H9 (cell line): ENCODE data around the gene USP43. TPM values are rescaled to one million over a fixed set of nuclear protein-coding genes. Genes with fewer than 3 reads are reported as not detected.

Experiments used
- DNase-seq: peaks from one replicate; pipeline ENCODE4 v3.0.0-alpha.2; 2017
- H2AFZ ChIP-seq: one replicate; pipeline ENCODE4 v1.6.1; 2013; ENCODE audit warnings: mild to moderate bottlenecking, low read length, control low read depth, moderate library complexity
- H2AK5ac ChIP-seq: 2 replicates; pipeline ENCODE4 v1.6.1; 2013; ENCODE audit warnings: low read length, control low read depth, mixed read lengths; ENCODE audit not compliant: insufficient read length
- H2BK120ac ChIP-seq: one replicate; pipeline ENCODE4 v1.6.1; 2013; ENCODE audit warnings: low read depth, mild to moderate bottlenecking, low read length, control low read depth, inconsistent platforms; ENCODE audit not compliant: poor library complexity, severe bottlenecking
- H2BK12ac ChIP-seq: 2 replicates; pipeline ENCODE4 v1.6.1; 2013; ENCODE audit warnings: low read length, control low read depth, mixed read lengths, low read depth; ENCODE audit not compliant: insufficient read length
- H2BK15ac ChIP-seq: 2 replicates; pipeline ENCODE4 v1.6.1; 2013; ENCODE audit warnings: low read depth, low read length, control low read depth
- H2BK20ac ChIP-seq: one replicate; pipeline ENCODE4 v1.6.1; 2013; ENCODE audit warnings: low read depth, mild to moderate bottlenecking, low read length, control low read depth, inconsistent platforms; ENCODE audit not compliant: poor library complexity, severe bottlenecking
- H2BK5ac ChIP-seq: 2 replicates; pipeline ENCODE4 v1.6.1; 2013; ENCODE audit warnings: low read length, control low read depth, mixed read lengths; ENCODE audit not compliant: insufficient read length
- H3K14ac ChIP-seq: 2 replicates; pipeline ENCODE4 v1.6.1; 2013; ENCODE audit warnings: low read length, control low read depth; ENCODE audit not compliant: insufficient read depth
- H3K18ac ChIP-seq: 2 replicates; pipeline ENCODE4 v1.6.1; 2013; ENCODE audit warnings: low read depth, mild to moderate bottlenecking, mixed read lengths, low read length, control low read depth; ENCODE audit not compliant: insufficient read length
- H3K23ac ChIP-seq: 2 replicates; pipeline ENCODE4 v1.6.1; 2013; ENCODE audit warnings: low read length, control low read depth, mixed read lengths, low read depth; ENCODE audit not compliant: insufficient read length
- H3K23me2 ChIP-seq: 2 replicates; pipeline ENCODE4 v1.6.1; 2013; ENCODE audit warnings: low read depth, mild to moderate bottlenecking, mixed read lengths, low read length, control low read depth; ENCODE audit not compliant: insufficient read length, poor library complexity, severe bottlenecking
- H3K27ac ChIP-seq: 2 replicates; pipeline ENCODE4 v1.5.1; 2013; ENCODE audit warnings: low read length, control low read depth, mixed read lengths, low read depth; ENCODE audit not compliant: insufficient read length
- H3K27me3 ChIP-seq: 2 replicates; pipeline ENCODE4 v1.6.1; 2013; ENCODE audit warnings: low read length, control low read depth, inconsistent platforms; ENCODE audit not compliant: insufficient read depth
- H3K4ac ChIP-seq: 2 replicates; pipeline ENCODE4 v1.6.1; 2013; ENCODE audit warnings: low read depth, mild to moderate bottlenecking, control low read depth, inconsistent platforms, low read length, moderate library complexity
- H3K4me1 ChIP-seq: 2 replicates; pipeline ENCODE4 v1.6.1; 2013; ENCODE audit warnings: low read length, control low read depth, inconsistent platforms; ENCODE audit not compliant: insufficient read depth
- H3K4me2 ChIP-seq: 2 replicates; pipeline ENCODE4 v1.6.1; 2013; ENCODE audit warnings: low read length, control low read depth, mixed read lengths; ENCODE audit not compliant: insufficient read length, insufficient read depth
- H3K56ac ChIP-seq: 2 replicates; pipeline ENCODE4 v1.6.1; 2013; ENCODE audit warnings: low read depth, mild to moderate bottlenecking, mixed read lengths, low read length, control low read depth; ENCODE audit not compliant: insufficient read length
- H3K79me1 ChIP-seq: 2 replicates; pipeline ENCODE4 v1.6.1; 2013; ENCODE audit warnings: low read depth, mild to moderate bottlenecking, moderate library complexity, low read length, control low read depth, inconsistent platforms; ENCODE audit not compliant: insufficient read depth, poor library complexity, severe bottlenecking
- H3K79me2 ChIP-seq: 2 replicates; pipeline ENCODE4 v1.6.1; 2013; ENCODE audit warnings: low read length, control low read depth, inconsistent platforms; ENCODE audit not compliant: insufficient read depth
- H3K9ac ChIP-seq: 2 replicates; pipeline ENCODE4 v1.6.1; 2013; ENCODE audit warnings: low read length, control low read depth, mixed read lengths; ENCODE audit not compliant: insufficient read length; ENCODE audit errors: extremely low read depth
- H3K9me3 ChIP-seq: one replicate; pipeline ENCODE4 v1.6.1; 2013; ENCODE audit warnings: low read depth, low read length, inconsistent platforms; ENCODE audit not compliant: control insufficient read depth
- H3T11ph ChIP-seq: one replicate; pipeline ENCODE4 v1.6.1; 2013; ENCODE audit warnings: mild to moderate bottlenecking, low read length, control low read depth, inconsistent platforms
- H4K20me1 ChIP-seq: one replicate; pipeline ENCODE4 v1.6.1; 2013; ENCODE audit not compliant: control insufficient read depth, insufficient read length, insufficient read depth
- H4K5ac ChIP-seq: 2 replicates; pipeline ENCODE4 v1.6.1; 2013; ENCODE audit warnings: low read depth, mild to moderate bottlenecking, mixed read lengths, low read length, control low read depth; ENCODE audit not compliant: insufficient read length
- H4K8ac ChIP-seq: replicated peaks from 2 replicates; pipeline ENCODE4 v1.6.1; 2013; ENCODE audit warnings: low read length, control low read depth, mixed read lengths, low read depth; ENCODE audit not compliant: insufficient read length
- H4K91ac ChIP-seq: 2 replicates; pipeline ENCODE4 v1.6.1; 2013; ENCODE audit warnings: low read depth, mild to moderate bottlenecking, moderate library complexity, mixed read lengths, low read length, control low read depth; ENCODE audit not compliant: insufficient read length
- H3K27ac Mint-ChIP-seq, 3 experiments: 2 replicates in 2 of 3; 3 replicates in 1 of 3; pipeline ENCODE4 v1.8.0; 2020 to 2021; ENCODE audit warnings: mixed read lengths in 3 of 3, mild to moderate bottlenecking in 1 of 3, moderate library complexity in 1 of 3
- H3K27me3 Mint-ChIP-seq: 2 replicates; pipeline ENCODE4 v1.8.0; 2021; ENCODE audit warnings: low read depth, mild to moderate bottlenecking, moderate library complexity, mixed read lengths
- H3K36me3 Mint-ChIP-seq, 3 experiments: 2 replicates in 2 of 3; 3 replicates in 1 of 3; pipeline ENCODE4 v1.8.0; 2020 to 2021; ENCODE audit warnings: low read depth in 3 of 3, mixed read lengths in 3 of 3; ENCODE audit not compliant: insufficient read depth in 1 of 3
- H3K4me1 Mint-ChIP-seq, 2 experiments: 2 replicates each; pipeline ENCODE4 v1.8.0; 2020; ENCODE audit warnings: mixed read lengths in 2 of 2
- H3K4me3 Mint-ChIP-seq, 2 experiments: 2 replicates in 1 of 2; 3 replicates in 1 of 2; pipeline ENCODE4 v1.8.0; 2020 to 2021; ENCODE audit warnings: mild to moderate bottlenecking in 2 of 2, mixed read lengths in 2 of 2, moderate library complexity in 1 of 2
- H3K9me3 Mint-ChIP-seq, 2 experiments: 2 replicates in 1 of 2; 3 replicates in 1 of 2; pipeline ENCODE4 v1.8.0; 2020; ENCODE audit warnings: mild to moderate bottlenecking in 2 of 2, mixed read lengths in 2 of 2, moderate library complexity in 1 of 2
- WGBS: extraction: QIAGEN DNeasy Blood & Tissue Kit; methylation state at CpG from one replicate; pipeline ENCODE4 v1.1.7; 2013; ENCODE audit warnings: missing lambda C conversion rate, low lambda C conversion rate, mixed read lengths; ENCODE audit not compliant: insufficient read length; ENCODE audit errors: extremely low coverage; 5-methylcytosine and 5-hydroxymethylcytosine counted together
- total RNA-seq: library from RNA; stranded (reverse); gene quantifications from 2 replicates; pipeline ENCODE4 v1.2.1, GENCODE V29; 2021
- TF ChIP-seq, protein P1 (sequence below): fragments of 200-600 bp; sonication (generic); conservative IDR thresholded peaks from 3 replicates; pipeline ENCODE4 v1.8.0; 2021; ENCODE audit warnings: antibody characterized with exemption, mild to moderate bottlenecking

Gene USP43
- total RNA-seq, 1 experiment from 2014 or later: 5.2 TPM

DNA sequence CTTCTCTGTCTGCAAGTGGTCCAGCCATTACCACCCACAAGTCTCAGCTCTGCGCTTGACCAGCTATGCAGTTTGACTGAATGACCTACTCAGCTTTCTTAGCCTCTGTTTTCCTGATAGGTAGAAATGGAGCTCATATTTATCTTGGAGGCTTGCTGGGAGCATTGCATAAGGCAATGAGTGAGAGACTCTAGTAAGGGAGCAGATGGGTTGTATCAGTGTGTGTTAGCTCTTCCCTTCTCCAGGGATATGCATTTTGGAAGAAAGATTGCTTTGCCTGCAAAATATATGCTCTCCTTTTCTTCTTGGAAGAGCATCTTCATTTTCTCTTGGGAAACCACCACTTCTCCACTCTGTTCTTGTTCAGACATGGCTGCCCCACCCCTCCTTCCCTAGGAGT is 120.0 kb downstream of the USP43 start:
- no peaks in the 10 kb centered on the region for H3K23me2 ChIP-seq
- H3K27me3 ChIP-seq: no peaks in the 10 kb centered on the region
- H2BK20ac ChIP-seq: no peak overlapping the region
- no peak overlapping the region for H3K9ac ChIP-seq
- H3K36me3 Mint-ChIP-seq: no peaks in the 10 kb centered on the region
- DNase-seq: no peak
- no peak overlapping the region for H3K27ac ChIP-seq
- H2AK5ac ChIP-seq: no peak overlapping the region
- H3K27ac Mint-ChIP-seq: no peak overlapping the region
- no peak overlapping the region for H3K4ac ChIP-seq
- H3K4me3 Mint-ChIP-seq: no peak overlapping the region
- H3K4me1 Mint-ChIP-seq: peaks cover 0 to 2% of the 10 kb centered on the region in 2 experiments; a peak in 1 of 4 replicates
- no peaks in the 10 kb centered on the region for H3K4me1 ChIP-seq
- H2BK15ac ChIP-seq: no peak overlapping the region
- no peak overlapping the region for H3T11ph ChIP-seq
- H3K79me1 ChIP-seq: no peaks in the 10 kb centered on the region
- no peak overlapping the region for H4K91ac ChIP-seq
- H2BK5ac ChIP-seq: no peak overlapping the region
- TF ChIP-seq, protein P1, sequence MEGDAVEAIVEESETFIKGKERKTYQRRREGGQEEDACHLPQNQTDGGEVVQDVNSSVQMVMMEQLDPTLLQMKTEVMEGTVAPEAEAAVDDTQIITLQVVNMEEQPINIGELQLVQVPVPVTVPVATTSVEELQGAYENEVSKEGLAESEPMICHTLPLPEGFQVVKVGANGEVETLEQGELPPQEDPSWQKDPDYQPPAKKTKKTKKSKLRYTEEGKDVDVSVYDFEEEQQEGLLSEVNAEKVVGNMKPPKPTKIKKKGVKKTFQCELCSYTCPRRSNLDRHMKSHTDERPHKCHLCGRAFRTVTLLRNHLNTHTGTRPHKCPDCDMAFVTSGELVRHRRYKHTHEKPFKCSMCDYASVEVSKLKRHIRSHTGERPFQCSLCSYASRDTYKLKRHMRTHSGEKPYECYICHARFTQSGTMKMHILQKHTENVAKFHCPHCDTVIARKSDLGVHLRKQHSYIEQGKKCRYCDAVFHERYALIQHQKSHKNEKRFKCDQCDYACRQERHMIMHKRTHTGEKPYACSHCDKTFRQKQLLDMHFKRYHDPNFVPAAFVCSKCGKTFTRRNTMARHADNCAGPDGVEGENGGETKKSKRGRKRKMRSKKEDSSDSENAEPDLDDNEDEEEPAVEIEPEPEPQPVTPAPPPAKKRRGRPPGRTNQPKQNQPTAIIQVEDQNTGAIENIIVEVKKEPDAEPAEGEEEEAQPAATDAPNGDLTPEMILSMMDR: no peak
- no peak overlapping the region for H3K56ac ChIP-seq
- H2BK120ac ChIP-seq: no peak overlapping the region
- H3K18ac ChIP-seq: no peak overlapping the region
- H3K4me2 ChIP-seq: no peak overlapping the region
- H4K20me1 ChIP-seq: no peaks in the 10 kb centered on the region
- no peak overlapping the region for H4K8ac ChIP-seq
- H3K9me3 Mint-ChIP-seq: no peaks in the 10 kb centered on the region
- no peak overlapping the region for H2AFZ ChIP-seq
- no peak overlapping the region for H3K14ac ChIP-seq
- no peaks in the 10 kb centered on the region for H3K79me2 ChIP-seq
- H4K5ac ChIP-seq: no peak overlapping the region
- no CpG with 5 or more reads among the region's 1 CpG for WGBS
- no peak overlapping the region for H3K23ac ChIP-seq
- no peaks in the 10 kb centered on the region for H3K9me3 ChIP-seq
- H2BK12ac ChIP-seq: no peak overlapping the region
- peaks cover 9% of the 10 kb centered on the region for H3K27me3 Mint-ChIP-seq
